ENCODE data around the gene ACOT7. TPM values are rescaled to one million over a fixed set of nuclear protein-coding genes. Genes with fewer than 3 reads are reported as not detected.

The ACOT7 gene
- total RNA-seq, 2 donors from 2014 or later = 6.6 to 10.7 TPM

- no peak for DNase-seq (ENCODE audit: low spot score)
- TF ChIP-seq CTCF (IDR thresholded peaks at IDR 0.05) = no peak
- Histone ChIP-seq H3K27me3 (peaks cover 22 to 34% of the 10 kb centered on the region in 2 donors), H3K4me3 (no peak overlapping the region), H3K27ac (no peak overlapping the region), H3K36me3 (no peaks in the 10 kb centered on the region), H3K4me1 (peaks cover 0 to 28% of the 10 kb centered on the region in 2 donors), H3K9me3 (no peaks in the 10 kb centered on the region)
Observed at GRCh38 chr1:6239213-6239752, 154.3 kb downstream of the ACOT7 start.

- no peak for TF ChIP-seq CTCF (IDR thresholded peaks at IDR 0.05)
- H3K27ac ChIP-seq = no peak overlapping the region
- DNase-seq (ENCODE audit: low spot score) = no peak
- no peak overlapping the region for H3K4me3 ChIP-seq
- H3K4me1 ChIP-seq = peaks cover 0 to 40% of the 10 kb centered on the region in 2 donors
- H3K36me3 ChIP-seq = peaks cover 15% of the 10 kb centered on the region
- peaks cover 9 to 12% of the 10 kb centered on the region in 2 donors for H3K27me3 ChIP-seq
- no peaks in the 10 kb centered on the region for H3K9me3 ChIP-seq
Observed at GRCh38 chr1:6237093-6237492, 156.5 kb downstream of the ACOT7 start.

GRCh38 chr1:6235296-6235677 lies 158.3 kb downstream of the ACOT7 start:
- Histone ChIP-seq H3K9me3 (no peaks in the 10 kb centered on the region), H3K4me1 (peaks cover 0 to 33% of the 10 kb centered on the region in 2 donors), H3K27ac (peak overlapping the region; percentile 40 to 59), H3K27me3 (no peaks in the 10 kb centered on the region), H3K36me3 (peaks cover 32% of the 10 kb centered on the region), H3K4me3 (peak overlapping the region; percentile 61 to 68)
- no peak for TF ChIP-seq CTCF (IDR thresholded peaks at IDR 0.05)
- no peak for DNase-seq (ENCODE audit: low spot score)

GRCh38 chr1:6234502-6235295 lies 158.9 kb downstream of the ACOT7 start:
- peak overlapping the region; percentile 61 to 68 for H3K4me3 ChIP-seq
- peaks cover 38% of the 10 kb centered on the region for H3K36me3 ChIP-seq
- H3K27ac ChIP-seq = peak overlapping the region; percentile 40 to 59
- H3K4me1 ChIP-seq = peaks cover 0 to 33% of the 10 kb centered on the region in 2 donors
- no peaks in the 10 kb centered on the region for H3K9me3 ChIP-seq
- no peak for DNase-seq (ENCODE audit: low spot score)
- no peak for TF ChIP-seq CTCF (IDR thresholded peaks at IDR 0.05)
- no peaks in the 10 kb centered on the region for H3K27me3 ChIP-seq

GRCh38 chr1:6233376-6233775 lies 160.2 kb downstream of the ACOT7 start:
- peaks cover 0 to 33% of the 10 kb centered on the region in 2 donors for H3K4me1 ChIP-seq
- H3K9me3 ChIP-seq = no peaks in the 10 kb centered on the region
- peaks cover 48% of the 10 kb centered on the region for H3K36me3 ChIP-seq
- no peak for DNase-seq (ENCODE audit: low spot score)
- no peak overlapping the region for H3K4me3 ChIP-seq
- H3K27me3 ChIP-seq = no peaks in the 10 kb centered on the region
- no peak for TF ChIP-seq CTCF (IDR thresholded peaks at IDR 0.05)
- H3K27ac ChIP-seq = peak overlapping the region; percentile 20 to 59
